ENCODE data around the gene TMOD3. TPM values are rescaled to one million over a fixed set of nuclear protein-coding genes. Genes with fewer than 3 reads are reported as not detected.

Gene TMOD3
- total RNA-seq, 4 donors from 2014 or later = 52.3 to 70.2 (median 62.5) TPM

DNA sequence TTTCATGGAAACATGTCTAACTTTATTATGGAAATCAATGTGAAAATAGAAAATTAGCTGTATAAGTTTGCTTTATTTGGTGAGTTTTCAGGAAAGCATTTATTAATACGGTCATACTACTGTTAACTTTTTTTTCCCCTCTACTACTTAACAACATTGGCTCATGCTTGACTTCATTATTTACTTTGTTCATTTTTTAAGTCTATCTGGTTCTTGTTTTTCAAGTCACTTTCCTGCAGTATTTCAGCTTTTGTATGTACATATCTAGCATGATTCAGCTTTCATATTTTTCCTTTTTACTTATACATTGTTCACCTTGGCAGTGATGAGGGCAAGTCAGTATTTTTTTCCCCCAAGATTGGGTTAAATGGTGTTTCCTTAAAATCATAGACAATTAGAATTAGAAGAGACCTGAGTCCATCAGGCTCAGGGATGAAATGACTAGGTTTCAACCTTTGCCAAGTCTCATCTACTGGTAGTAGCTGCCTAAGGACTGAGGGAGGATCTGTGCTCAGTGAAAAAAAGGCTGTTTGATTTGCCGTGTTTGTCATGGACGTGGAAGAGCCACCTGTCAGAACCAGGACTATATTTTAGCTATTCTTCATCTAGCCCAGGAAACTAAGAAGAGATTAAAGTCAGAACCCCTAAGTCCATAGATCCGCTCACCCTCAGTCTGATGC lies 15.4 kb downstream of the TMOD3 start:
- no peak for DNase-seq
- 67% methylated on average over 4 of the region's 4 CpGs for WGBS, 2 donors
- H3K4me1 ChIP-seq = peaks cover 27 to 99% (median 70%) of the 10 kb centered on the region in 3 donors
- no peaks in the 10 kb centered on the region for H3K27me3 ChIP-seq
- intact Hi-C loops (cut with DNase I) = no loop called here
- TF ChIP-seq, protein P1, sequence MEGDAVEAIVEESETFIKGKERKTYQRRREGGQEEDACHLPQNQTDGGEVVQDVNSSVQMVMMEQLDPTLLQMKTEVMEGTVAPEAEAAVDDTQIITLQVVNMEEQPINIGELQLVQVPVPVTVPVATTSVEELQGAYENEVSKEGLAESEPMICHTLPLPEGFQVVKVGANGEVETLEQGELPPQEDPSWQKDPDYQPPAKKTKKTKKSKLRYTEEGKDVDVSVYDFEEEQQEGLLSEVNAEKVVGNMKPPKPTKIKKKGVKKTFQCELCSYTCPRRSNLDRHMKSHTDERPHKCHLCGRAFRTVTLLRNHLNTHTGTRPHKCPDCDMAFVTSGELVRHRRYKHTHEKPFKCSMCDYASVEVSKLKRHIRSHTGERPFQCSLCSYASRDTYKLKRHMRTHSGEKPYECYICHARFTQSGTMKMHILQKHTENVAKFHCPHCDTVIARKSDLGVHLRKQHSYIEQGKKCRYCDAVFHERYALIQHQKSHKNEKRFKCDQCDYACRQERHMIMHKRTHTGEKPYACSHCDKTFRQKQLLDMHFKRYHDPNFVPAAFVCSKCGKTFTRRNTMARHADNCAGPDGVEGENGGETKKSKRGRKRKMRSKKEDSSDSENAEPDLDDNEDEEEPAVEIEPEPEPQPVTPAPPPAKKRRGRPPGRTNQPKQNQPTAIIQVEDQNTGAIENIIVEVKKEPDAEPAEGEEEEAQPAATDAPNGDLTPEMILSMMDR (IDR thresholded peaks at IDR 0.05) = no peak
- no peak for TF ChIP-seq POLR2A (IDR thresholded peaks at IDR 0.05)
- no peaks in the 10 kb centered on the region for H3K36me3 ChIP-seq
- peak overlapping the region; percentile 22 to 84 (median 71) for H3K27ac ChIP-seq
- no peaks in the 10 kb centered on the region for H3K9me3 ChIP-seq
- no peak overlapping the region for H3K4me3 ChIP-seq

DNA sequence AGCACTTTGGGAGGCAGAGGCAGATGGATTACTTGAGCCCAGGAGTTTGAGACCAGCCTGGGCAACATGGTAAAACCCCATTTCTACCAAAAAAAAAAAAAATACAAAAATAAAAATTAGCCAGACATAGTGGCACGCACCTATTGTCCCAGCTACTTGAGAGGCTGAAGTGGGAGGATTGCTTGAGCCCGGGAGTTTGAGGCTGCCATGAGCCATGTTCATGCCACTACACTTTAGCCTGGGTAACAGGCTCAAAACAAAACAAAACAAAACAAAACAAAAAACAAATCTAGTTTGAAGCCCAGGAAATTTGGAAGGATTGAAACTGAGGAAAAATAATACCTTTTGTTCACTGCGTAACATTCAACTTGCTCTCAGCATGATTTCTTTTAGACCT lies 16.6 kb downstream of the TMOD3 start:
- no peak for DNase-seq
- peak overlapping the region; percentile 69 to 84 (median 74) for H3K27ac ChIP-seq
- peaks cover 27 to 99% (median 70%) of the 10 kb centered on the region in 3 donors for H3K4me1 ChIP-seq

DNA sequence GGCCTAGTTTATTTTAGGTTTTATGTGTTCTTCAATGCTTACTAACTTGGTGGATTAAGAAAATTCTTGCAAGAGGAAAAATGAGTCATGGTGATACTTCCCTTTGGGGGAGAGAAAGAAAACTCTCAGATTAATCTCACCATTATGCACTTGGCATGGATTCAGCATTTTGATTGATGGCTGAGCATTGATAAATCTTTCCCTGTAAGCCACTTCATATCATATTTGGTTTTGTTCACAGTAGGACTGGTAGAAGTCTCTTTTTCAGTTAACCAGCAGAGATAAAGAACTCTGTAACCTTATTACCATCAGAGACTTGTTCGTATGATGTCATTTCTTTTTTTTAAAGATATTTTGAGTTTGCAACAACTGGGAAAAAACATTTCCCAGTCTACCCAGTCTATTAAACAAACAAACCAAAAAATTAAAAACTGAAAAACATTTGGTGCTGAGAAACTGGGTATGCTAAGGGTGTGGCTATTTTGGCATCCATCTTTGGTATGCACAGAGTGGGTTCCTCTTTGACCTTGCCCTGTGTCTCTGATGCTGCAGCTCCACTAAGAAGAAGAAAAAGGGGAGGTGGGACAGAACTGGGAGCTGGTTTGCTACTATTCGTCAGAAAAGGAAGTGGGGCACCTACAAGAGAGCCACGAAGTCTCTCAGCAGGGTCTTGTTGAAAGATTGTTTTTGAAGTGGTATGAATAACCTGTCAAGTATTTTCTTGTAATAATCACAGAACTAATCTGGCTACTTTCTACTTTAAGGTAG lies 17.2 kb downstream of the TMOD3 start:
- Histone ChIP-seq H3K27me3 (no peaks in the 10 kb centered on the region), H3K36me3 (no peaks in the 10 kb centered on the region), H3K9me3 (no peaks in the 10 kb centered on the region), H3K4me3 (peak overlapping the region in 1 of 4 donors; percentile 9), H3K27ac (peak overlapping the region; percentile 69 to 84 (median 74)), H3K4me1 (peaks cover 27 to 94% (median 66%) of the 10 kb centered on the region in 3 donors)
- TF ChIP-seq, protein P1 (IDR thresholded peaks at IDR 0.05) = no peak
- TF ChIP-seq POLR2A (IDR thresholded peaks at IDR 0.05) = no peak
- WGBS, 2 donors = 11 to 17% methylated on average over 3 of the region's 3 CpGs
- DNase-seq = no peak
- intact Hi-C loops (cut with DNase I) = no loop called here

More for the DNA sequence above, 16.6 kb downstream of the TMOD3 start:
- Histone ChIP-seq H3K9me3 (no peaks in the 10 kb centered on the region), H3K27me3 (no peaks in the 10 kb centered on the region), H3K36me3 (no peaks in the 10 kb centered on the region), H3K4me3 (peak overlapping the region in 1 of 4 donors; percentile 9)
- intact Hi-C loops (cut with DNase I) = no loop called here
- WGBS, 2 donors = 32 to 36% methylated on average over 3 of the region's 3 CpGs
- TF ChIP-seq, protein P1 (IDR thresholded peaks at IDR 0.05) = no peak
- no peak for TF ChIP-seq POLR2A (IDR thresholded peaks at IDR 0.05)

DNA sequence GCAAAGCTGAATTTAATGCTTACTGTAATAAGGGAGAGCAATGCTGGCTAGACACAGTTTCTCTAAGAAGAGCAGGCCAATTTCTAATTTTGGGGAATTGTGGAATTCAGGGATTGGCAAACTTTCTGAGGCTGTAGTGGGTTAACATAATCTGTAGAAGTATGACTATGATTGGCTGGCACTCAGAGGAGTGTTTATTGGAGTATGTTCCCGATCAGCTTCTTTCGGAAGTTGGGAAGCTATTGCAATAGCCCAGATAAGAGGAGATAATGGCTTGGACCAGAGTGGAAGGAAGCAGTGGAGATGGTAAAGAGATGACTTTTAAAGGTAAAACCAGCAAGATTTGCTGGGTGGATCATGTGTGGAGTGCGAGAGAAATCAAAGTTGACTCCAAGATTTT lies 19.4 kb downstream of the TMOD3 start:
- H3K36me3 ChIP-seq = no peaks in the 10 kb centered on the region
- H3K27me3 ChIP-seq = no peaks in the 10 kb centered on the region
- no peak overlapping the region for H3K4me3 ChIP-seq
- WGBS, 2 donors = 71 to 73% methylated on average over 3 of the region's 3 CpGs
- H3K4me1 ChIP-seq = peaks cover 21 to 83% (median 44%) of the 10 kb centered on the region in 3 donors
- intact Hi-C loops (cut with DNase I) = no loop called here
- no peaks in the 10 kb centered on the region for H3K9me3 ChIP-seq
- no peak for DNase-seq
- no peak overlapping the region for H3K27ac ChIP-seq
- no peak for TF ChIP-seq POLR2A (IDR thresholded peaks at IDR 0.05)
- TF ChIP-seq, protein P1 (IDR thresholded peaks at IDR 0.05) = no peak

DNA sequence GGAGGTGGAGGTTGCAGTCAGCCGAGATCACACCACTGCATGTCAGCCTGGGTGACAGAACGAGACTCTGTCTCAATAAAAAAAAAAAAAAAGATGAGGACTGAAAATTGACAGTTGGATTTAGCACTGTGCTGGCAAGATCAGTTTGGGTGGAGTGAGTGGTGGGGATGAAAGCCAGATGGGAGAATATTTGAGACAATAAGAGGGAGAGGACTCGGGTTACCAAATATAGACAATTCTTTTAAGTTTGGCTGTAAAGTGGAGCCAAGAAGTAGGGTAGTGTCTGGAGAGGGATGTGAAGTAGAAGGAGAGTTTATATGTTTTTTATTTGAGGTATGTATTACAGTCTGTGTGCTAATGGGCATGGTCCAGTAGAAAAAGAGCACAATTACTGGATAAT lies 20.4 kb downstream of the TMOD3 start:
- H3K27me3 ChIP-seq = no peaks in the 10 kb centered on the region
- TF ChIP-seq, protein P1 (IDR thresholded peaks at IDR 0.05) = no peak
- no peak for TF ChIP-seq POLR2A (IDR thresholded peaks at IDR 0.05)
- H3K4me3 ChIP-seq = no peak overlapping the region
- no peak for DNase-seq
- no peaks in the 10 kb centered on the region for H3K9me3 ChIP-seq
- no peaks in the 10 kb centered on the region for H3K36me3 ChIP-seq
- intact Hi-C loops (cut with DNase I) = no loop called here
- H3K4me1 ChIP-seq = peaks cover 21 to 79% (median 34%) of the 10 kb centered on the region in 3 donors
- 77 to 79% methylated on average over 3 of the region's 3 CpGs for WGBS, 2 donors
- H3K27ac ChIP-seq = peak overlapping the region in 1 of 4 donors; percentile 3

All from esophagus squamous epithelium (tissue), 5 donors.